Trophoblast cell (in vitro differentiated cells and primary cell): ENCODE measurements around the gene KIRREL3.
"Not testable (repeated sequence)": the region's sequence is repeated elsewhere in the genome, so short reads cannot be mapped to it uniquely, and the experiment has no call there.

ENCODE experiments used
- DNase-seq, 2 donors: peaks; one replicate each; pipeline ENCODE4 v3.0.0-alpha.2; 2016
- H2AFZ ChIP-seq: 2 replicates; pipeline ENCODE4 v1.6.1; 2013; ENCODE audit warnings: low read length, moderate library complexity, mild to moderate bottlenecking; ENCODE audit not compliant: insufficient read depth, poor library complexity
- H2AK5ac ChIP-seq: 2 replicates; pipeline ENCODE4 v1.6.1; 2013; ENCODE audit warnings: mild to moderate bottlenecking, low read length
- H2BK120ac ChIP-seq: 2 replicates; pipeline ENCODE4 v1.6.1; 2013; ENCODE audit warnings: low read length, mild to moderate bottlenecking, moderate library complexity; ENCODE audit not compliant: insufficient read depth, poor library complexity
- H2BK12ac ChIP-seq: 2 replicates; pipeline ENCODE4 v1.6.1; 2013; ENCODE audit warnings: mild to moderate bottlenecking, low read length, moderate library complexity
- H2BK5ac ChIP-seq: 2 replicates; pipeline ENCODE4 v1.6.1; 2013; ENCODE audit warnings: low read length, low read depth, moderate library complexity, mild to moderate bottlenecking; ENCODE audit not compliant: poor library complexity
- H3K14ac ChIP-seq: 2 replicates; pipeline ENCODE4 v1.6.1; 2013; ENCODE audit warnings: mild to moderate bottlenecking, low read length
- H3K18ac ChIP-seq: 2 replicates; pipeline ENCODE4 v1.6.1; 2013; ENCODE audit warnings: mild to moderate bottlenecking, low read length
- H3K23ac ChIP-seq: 2 replicates; pipeline ENCODE4 v1.6.1; 2013; ENCODE audit warnings: low read length
- H3K27ac ChIP-seq: 2 replicates; pipeline ENCODE4 v1.5.1; 2013; ENCODE audit warnings: low read depth, mild to moderate bottlenecking, inconsistent platforms, low read length, moderate library complexity
- H3K27me3 ChIP-seq: 2 replicates; pipeline ENCODE4 v1.6.1; 2013; ENCODE audit warnings: inconsistent platforms, mild to moderate bottlenecking, low read length, moderate library complexity; ENCODE audit not compliant: insufficient read depth
- H3K36me3 ChIP-seq, 2 experiments: 1 replicate in 1 of 2; 2 replicates in 1 of 2; pipeline ENCODE4 v1.6.1; 2013; ENCODE audit warnings: low read length in 2 of 2, mild to moderate bottlenecking in 2 of 2, moderate library complexity in 1 of 2; ENCODE audit not compliant: insufficient read depth in 2 of 2, control insufficient read depth in 1 of 2
- H3K4ac ChIP-seq: 2 replicates; pipeline ENCODE4 v1.6.1; 2013; ENCODE audit warnings: low read depth, mild to moderate bottlenecking, low read length, moderate library complexity
- H3K4me1 ChIP-seq, 2 experiments: 1 replicate in 1 of 2; 2 replicates in 1 of 2; pipeline ENCODE4 v1.6.1; 2013; ENCODE audit warnings: low read length in 2 of 2, mild to moderate bottlenecking in 2 of 2, moderate library complexity in 1 of 2; ENCODE audit not compliant: insufficient read depth in 2 of 2, control insufficient read depth in 1 of 2
- H3K4me2 ChIP-seq: 2 replicates; pipeline ENCODE4 v1.6.1; 2013; ENCODE audit warnings: inconsistent platforms, mild to moderate bottlenecking, low read length, moderate library complexity
- H3K4me3 ChIP-seq: 2 replicates; pipeline ENCODE4 v1.5.1; 2013; ENCODE audit warnings: mild to moderate bottlenecking, low read depth, low read length, inconsistent platforms
- H3K79me1 ChIP-seq: one replicate; pipeline ENCODE4 v1.6.1; 2013; ENCODE audit warnings: low read length
- H3K79me2 ChIP-seq: 2 replicates; pipeline ENCODE4 v1.6.1; 2013; ENCODE audit warnings: low read length, mild to moderate bottlenecking; ENCODE audit not compliant: control insufficient read depth, insufficient read depth, poor library complexity
- H3K9ac ChIP-seq: 2 replicates; pipeline ENCODE4 v1.6.1; 2013; ENCODE audit warnings: mild to moderate bottlenecking, low read length
- H3K9me3 ChIP-seq: 2 replicates; pipeline ENCODE4 v1.6.1; 2013; ENCODE audit warnings: low read depth, mild to moderate bottlenecking, control low read depth, inconsistent platforms, low read length; ENCODE audit not compliant: insufficient read depth
- H4K12ac ChIP-seq: 2 replicates; pipeline ENCODE4 v1.6.1; 2013; ENCODE audit warnings: low read depth, mild to moderate bottlenecking, low read length, moderate library complexity
- H4K8ac ChIP-seq: 2 replicates; pipeline ENCODE4 v1.6.1; 2013; ENCODE audit warnings: low read depth, mild to moderate bottlenecking, low read length, moderate library complexity
- H4K91ac ChIP-seq: one replicate; pipeline ENCODE4 v1.6.1; 2013; ENCODE audit warnings: low read depth, mild to moderate bottlenecking, low read length, moderate library complexity
- WGBS: extraction: QIAGEN DNeasy Blood & Tissue Kit; methylation state at CpG from one replicate; pipeline ENCODE4 v1.1.7; 2013; ENCODE audit warnings: missing lambda C conversion rate; ENCODE audit not compliant: insufficient read length, insufficient coverage; ENCODE audit errors: extremely low coverage; 5-methylcytosine and 5-hydroxymethylcytosine counted together

Gene KIRREL3

GRCh38 chr11:126380909-126381308 is 619.7 kb downstream of the KIRREL3 start:
- no peak overlapping the region for H2BK5ac ChIP-seq
- H3K4ac ChIP-seq = no peak overlapping the region
- no peaks in the 10 kb centered on the region for H3K27me3 ChIP-seq
- H3K9me3 ChIP-seq = no peaks in the 10 kb centered on the region
- no peaks in the 10 kb centered on the region for H3K36me3 ChIP-seq
- no peak overlapping the region for H4K12ac ChIP-seq
- H2AK5ac ChIP-seq = no peak overlapping the region
- H2BK12ac ChIP-seq = no peak overlapping the region
- peaks cover 2% of the 10 kb centered on the region for H3K79me2 ChIP-seq
- H3K14ac ChIP-seq = no peak overlapping the region
- DNase-seq = no peak
- no peak overlapping the region for H2BK120ac ChIP-seq
- H3K23ac ChIP-seq = no peak overlapping the region
- no peak overlapping the region for H2AFZ ChIP-seq
- peaks cover 8% of the 10 kb centered on the region for H3K79me1 ChIP-seq
- H3K9ac ChIP-seq = no peak overlapping the region
- WGBS = no CpG with 5 or more reads among the region's 4 CpGs
- H3K4me2 ChIP-seq = no peak overlapping the region
- H4K8ac ChIP-seq = no peak overlapping the region
- H3K18ac ChIP-seq = no peak overlapping the region
- H4K91ac ChIP-seq = no peak overlapping the region
- H3K4me3 ChIP-seq = no peak overlapping the region
- H3K4me1 ChIP-seq = peaks cover 13 to 17% of the 10 kb centered on the region in 2 experiments
- H3K27ac ChIP-seq = no peak overlapping the region

GRCh38 chr11:126378763-126379162 is 621.8 kb downstream of the KIRREL3 start:
- no CpG with 5 or more reads among the region's 4 CpGs for WGBS
- Histone ChIP-seq H3K4me2 (no peak overlapping the region), H2BK5ac (no peak overlapping the region)

GRCh38 chr11:126375726-126376125 is 624.8 kb downstream of the KIRREL3 start:
- Histone ChIP-seq H3K27me3 (no peaks in the 10 kb centered on the region), H3K4me1 (peaks cover 4 to 5% of the 10 kb centered on the region in 2 experiments), H2AK5ac (no peak overlapping the region), H3K36me3 (no peaks in the 10 kb centered on the region), H3K4me3 (no peak overlapping the region), H4K8ac (no peak overlapping the region), H2BK12ac (no peak overlapping the region), H3K23ac (no peak overlapping the region), H4K12ac (no peak overlapping the region), H3K9ac (no peak overlapping the region), H2BK120ac (no peak overlapping the region), H3K4me2 (no peak overlapping the region), H4K91ac (no peak overlapping the region), H3K79me2 (no peaks in the 10 kb centered on the region), H3K4ac (no peak overlapping the region), H2BK5ac (no peak overlapping the region), H2AFZ (no peak overlapping the region), H3K27ac (no peak overlapping the region), H3K9me3 (no peaks in the 10 kb centered on the region), H3K14ac (no peak overlapping the region), H3K18ac (no peak overlapping the region), H3K79me1 (no peaks in the 10 kb centered on the region)
- no CpG with 5 or more reads among the region's 7 CpGs for WGBS
- DNase-seq = no peak

More at GRCh38 chr11:126378763-126379162, 621.8 kb downstream of the KIRREL3 start:
- Histone ChIP-seq H2BK12ac (no peak overlapping the region), H3K27me3 (no peaks in the 10 kb centered on the region), H3K9me3 (no peaks in the 10 kb centered on the region), H3K4me1 (peaks cover 10 to 13% of the 10 kb centered on the region in 2 experiments), H2AK5ac (no peak overlapping the region), H3K4me3 (no peak overlapping the region), H3K79me2 (peaks cover 2% of the 10 kb centered on the region), H3K14ac (no peak overlapping the region), H3K4ac (no peak overlapping the region), H3K9ac (no peak overlapping the region), H3K23ac (no peak overlapping the region), H2AFZ (no peak overlapping the region), H3K27ac (no peak overlapping the region), H2BK120ac (no peak overlapping the region), H3K79me1 (peaks cover 4% of the 10 kb centered on the region), H4K91ac (no peak overlapping the region), H3K18ac (no peak overlapping the region), H3K36me3 (no peaks in the 10 kb centered on the region), H4K12ac (no peak overlapping the region), H4K8ac (no peak overlapping the region)
- no peak for DNase-seq

GRCh38 chr11:126374562-126375300 is 625.8 kb downstream of the KIRREL3 start:
- not testable (repeated sequence) for H3K14ac ChIP-seq, H2BK120ac ChIP-seq

More at GRCh38 chr11:126374562-126375300, 625.8 kb downstream of the KIRREL3 start:
- H3K9me3 ChIP-seq, H3K27me3 ChIP-seq, H3K27ac ChIP-seq, H3K79me2 ChIP-seq, H4K91ac ChIP-seq, H4K12ac ChIP-seq, H3K23ac ChIP-seq, H2AK5ac ChIP-seq, H3K9ac ChIP-seq, H3K79me1 ChIP-seq, H3K18ac ChIP-seq, H2BK12ac ChIP-seq, H3K4me2 ChIP-seq, H2BK5ac ChIP-seq, H3K4ac ChIP-seq, DNase-seq, H3K36me3 ChIP-seq, H4K8ac ChIP-seq, H3K4me3 ChIP-seq, H3K4me1 ChIP-seq, H2AFZ ChIP-seq: not testable (repeated sequence)
- WGBS = no CpG with 5 or more reads among the region's 28 CpGs
